GM12865 (cell line): Measurements from ENCODE around the gene OR4F3.
"Not testable (repeated sequence)": the region's sequence is repeated elsewhere in the genome, so short reads cannot be mapped to it uniquely, and the experiment has no call there.

Experiments
- DNase-seq: peaks from one replicate; pipeline ENCODE4 v3.0.0; 2010; ENCODE audit warnings: low read depth
- H3K4me3 ChIP-seq: 2 replicates; pipeline ENCODE4 v1.5.1; 2011; ENCODE audit warnings: mild to moderate bottlenecking, low read depth, low read length, control low read depth

OR4F3 gene

GRCh38 chr5:181366968-181367367 is at the start of gene OR4F3:
Gene OR4F3, plus strand, starts transcription at chr5:181367268.
- not testable (repeated sequence) for H3K4me3 ChIP-seq, DNase-seq
